ENCODE data around the gene BICC1. TPM values are rescaled to one million over a fixed set of nuclear protein-coding genes. Genes with fewer than 3 reads are reported as not detected.

The BICC1 gene
- total and polyA plus RNA-seq, 2 of the 4 experiments (the other 2 are of a cell fraction): 5.7 to 42.5 TPM

- no peak overlapping the region for H3K4me3 ChIP-seq (ENCODE audit: insufficient read depth, low read depth, low read length)
- POLR2A ChIA-PET (ENCODE audit: unreplicated experiment): no interaction called here
- H4K8ac ChIP-seq (ENCODE audit: low read depth in 2 of 2, low read length in 2 of 2): no peak overlapping the region
- H3K9ac ChIP-seq (ENCODE audit: low read depth, low read length): no peak overlapping the region
- no peak overlapping the region for H2AFZ ChIP-seq (replicated peaks; ENCODE audit: low read length, poor library complexity)
- dilution Hi-C loops (cut with HindIII; ENCODE audit: low sequenced_read_pairs, unreplicated experiment) (no loop called here), intact Hi-C loops (cut with micrococcal nuclease) (no loop called here), in situ Hi-C loops (cut with MboI; ENCODE audit: low sequenced_read_pairs) (no loop called here)
- TF ChIP-seq MXI1 (IDR thresholded peaks at IDR 0.05; ENCODE audit: borderline replicate concordance, low read depth, low read length) (no peak), CHD1 (IDR thresholded peaks at IDR 0.05; ENCODE audit: low read depth, low read length) (no peak), NFE2L2 (IDR thresholded peaks at IDR 0.05; ENCODE audit: low read depth, low read length) (no peak), RAD21 (IDR thresholded peaks at IDR 0.05; ENCODE audit: low read length) (no peak), SMC3 (IDR thresholded peaks at IDR 0.05; ENCODE audit: low read depth, low read length) (no peak), POLR2A (IDR thresholded peaks at IDR 0.05; ENCODE audit: low read depth, low read length) (no peak), MAZ (IDR thresholded peaks at IDR 0.05; ENCODE audit: borderline replicate concordance, low read depth, low read length) (no peak), USF2 (IDR thresholded peaks at IDR 0.05; ENCODE audit: low read depth, low read length) (no peak), CTCF (conservative IDR thresholded peaks at IDR 0.05; ENCODE audit: low read depth, low read length) (no peak), BHLHE40 (IDR thresholded peaks at IDR 0.05; ENCODE audit: low read depth, low read length) (no peak), MAFK (IDR thresholded peaks at IDR 0.05; ENCODE audit: low read depth, low read length) (no peak), ELK1 (IDR thresholded peaks at IDR 0.05; ENCODE audit: borderline replicate concordance, low read depth, low read length) (no peak), CEBPB (IDR thresholded peaks at IDR 0.05; ENCODE audit: low read depth, low read length) (no peak), RCOR1 (IDR thresholded peaks at IDR 0.05; ENCODE audit: insufficient replicate concordance, low read length) (no peak), RFX5 (IDR thresholded peaks at IDR 0.05; ENCODE audit: low read depth, low read length) (no peak), FOS (IDR thresholded peaks at IDR 0.05; ENCODE audit: low read depth, low read length) (no peak)
- H3K4me2 ChIP-seq (ENCODE audit: low read depth, low read length): no peak overlapping the region; the same call in none of the 2 replicates
- H4K91ac ChIP-seq (ENCODE audit: insufficient read depth, low read depth, low read length): no peak overlapping the region
- H2BK20ac ChIP-seq (ENCODE audit: low read depth, low read length): no peak overlapping the region
- H2BK120ac ChIP-seq (ENCODE audit: low read depth, low read length): no peak overlapping the region
- ATAC-seq (ENCODE audit: low read depth) (no peak), DNase-seq (no peak)
- H2BK5ac ChIP-seq (ENCODE audit: low read depth, low read length, poor library complexity, severe bottlenecking): no peak overlapping the region
- H3K27me3 ChIP-seq (ENCODE audit: control insufficient read depth, insufficient read depth, low read length): no peaks in the 10 kb centered on the region
- H3K79me1 ChIP-seq (ENCODE audit: low read depth in 1 of 2, low read length in 2 of 2): peaks cover 26 to 57% of the 10 kb centered on the region in 2 experiments
- no peak overlapping the region for H3K4ac ChIP-seq (ENCODE audit: low read depth, low read length)
- peaks cover 16% of the 10 kb centered on the region for H3K4me1 ChIP-seq (ENCODE audit: control insufficient read depth, insufficient read depth, low read length)
- H3K56ac ChIP-seq (ENCODE audit: extremely low read depth, insufficient read depth, low read length): no peak overlapping the region
- no peak overlapping the region for H2AK9ac ChIP-seq (replicated peaks; ENCODE audit: low read depth, low read length, poor library complexity)
- H3K23ac ChIP-seq (ENCODE audit: low read depth, low read length): no peak overlapping the region
- 0 out of 2 replicates have a peak overlapping the region, but pooled peaks have one; percentile 21 for H4K5ac ChIP-seq (ENCODE audit: low read depth, low read length)
- no peak overlapping the region for H2BK15ac ChIP-seq (ENCODE audit: low read depth, low read length)
- H2AK5ac ChIP-seq (ENCODE audit: low read depth, low read length): no peak overlapping the region
- CTCF ChIA-PET: no interaction called here
- peaks cover 9% of the 10 kb centered on the region for H3K9me1 ChIP-seq (ENCODE audit: insufficient read depth, low read length)
- BruUV-seq (replicated peaks): no TSS peak
- H3K9me3 ChIP-seq (ENCODE audit: control insufficient read depth, insufficient read depth, low read length): peaks cover 2% of the 10 kb centered on the region; the same call in 1 of the 2 replicates
- 0 out of 2 replicates have a peak, but pooled peaks cover 1% of the 10 kb centered on the region for H3K36me3 ChIP-seq (ENCODE audit: control insufficient read depth, insufficient read depth, low read length)
- peak overlapping the region; percentile 41; the same call in 1 of the 2 replicates for H3K18ac ChIP-seq (ENCODE audit: low read depth, low read length)
- no peak overlapping the region for H3K14ac ChIP-seq (replicated peaks; ENCODE audit: low read depth, low read length)
- no CpG with 5 or more reads among the region's 1 CpG for WGBS, 2 experiments (ENCODE audit: extremely low coverage in 2 of 2, insufficient read length in 1 of 2)
- peaks cover 8% of the 10 kb centered on the region; the same call in 1 of the 2 replicates for H4K20me1 ChIP-seq (ENCODE audit: insufficient read depth, low read length)
- no peak overlapping the region for H3K27ac ChIP-seq (ENCODE audit: insufficient read depth, low read length)
Measured at GRCh38 chr10:58574058-58574457, 61.4 kb downstream of the BICC1 start.

All from IMR-90 (cell line).